Loucy (cell line): ENCODE data around the gene ALDH1A2.

Experiments used
- CTCF ChIP-seq: fragments of 200-600 bp; sonication (generic); conservative IDR thresholded peaks from 2 replicates; pipeline ENCODE4 v1.5.1; 2014; ENCODE audit warnings: mild to moderate bottlenecking, antibody characterized with exemption, low read length
- EZH2phosphoT487 ChIP-seq: fragments of 200-600 bp; IDR thresholded peaks from 2 replicates; pipeline ENCODE4 v1.6.1; 2018; ENCODE audit warnings: antibody characterized with exemption, mild to moderate bottlenecking, moderate library complexity, borderline replicate concordance

GRCh38 chr15:57925650-57926049 is 139.9 kb downstream of the ALDH1A2 start:
- TF ChIP-seq CTCF (no peak), EZH2phosphoT487 (no peak)
